ENCODE data around the gene ODF4. TPM values are rescaled to one million over a fixed set of nuclear protein-coding genes. Genes with fewer than 3 reads are reported as not detected.

ODF4 gene
- total RNA-seq, 1 experiment from 2014 or later, result not detected

- POLR2A ChIA-PET, result interaction anchor here (0.6 kb wide), 1 partner anchor 940 kb away, joined by 5 read pairs; no protein-coding TSS in a partner anchor
- Mint-ChIP-seq H3K27me3 (ENCODE audit: low read depth) (peaks cover 10% of the 10 kb centered on the region; the same call in 1 of the 2 replicates), H3K27ac (no peak overlapping the region), H3K36me3 (no peaks in the 10 kb centered on the region), H3K4me1 (peaks cover 9% of the 10 kb centered on the region), H3K9me3 (no peaks in the 10 kb centered on the region), H3K4me3 (no peak overlapping the region)
- DNase-seq (ENCODE audit: low spot score), result no peak
- CTCF ChIA-PET, result interaction anchor here (0.9 to 3.0 kb wide), 4 partner anchors 8 to 354 kb away, joined by 4 to 20 read pairs (median 8); partner anchors contain the start of gene KRABD2
- ATAC-seq, result peak; percentile 23; the same call in 1 of the 2 replicates
- TF ChIP-seq KAT7 (CRISPR knock-in tag; IDR thresholded peaks at IDR 0.05; ENCODE audit: borderline replicate concordance) (no peak), ZMAT4 (CRISPR knock-in tag; IDR thresholded peaks at IDR 0.05) (no peak), ZSCAN18 (CRISPR knock-in tag; IDR thresholded peaks at IDR 0.05) (no peak), E2F1 (CRISPR knock-in tag; IDR thresholded peaks at IDR 0.05) (no peak), NFE2L1 (CRISPR knock-in tag; IDR thresholded peaks at IDR 0.05) (no peak), IRF1 (CRISPR knock-in tag; IDR thresholded peaks at IDR 0.05) (no peak), PRRX2 (CRISPR knock-in tag; IDR thresholded peaks at IDR 0.05) (no peak), FOXP4 (CRISPR knock-in tag; IDR thresholded peaks at IDR 0.05) (no peak), JUN (CRISPR knock-in tag; IDR thresholded peaks at IDR 0.05) (no peak), ESRRA (CRISPR knock-in tag; IDR thresholded peaks at IDR 0.05; ENCODE audit: borderline replicate concordance) (no peak), NR2C2 (CRISPR knock-in tag; IDR thresholded peaks at IDR 0.05) (no peak), PREB (CRISPR knock-in tag; IDR thresholded peaks at IDR 0.05; ENCODE audit: borderline replicate concordance) (no peak), GRHL2 (CRISPR knock-in tag; IDR thresholded peaks at IDR 0.05; ENCODE audit: insufficient replicate concordance, severe bottlenecking) (no peak), RORB (CRISPR knock-in tag; IDR thresholded peaks at IDR 0.05) (no peak), ZNF512 (CRISPR knock-in tag; IDR thresholded peaks at IDR 0.05; ENCODE audit: borderline replicate concordance) (no peak)
Observed at GRCh38 chr17:8391711-8392110, 52.1 kb downstream of the ODF4 start.

GRCh38 chr17:8392274-8392673, 52.6 kb downstream of the ODF4 start:
- no peak for DNase-seq (ENCODE audit: low spot score)
- H3K27me3 Mint-ChIP-seq (ENCODE audit: low read depth), result peaks cover 10% of the 10 kb centered on the region; the same call in 1 of the 2 replicates
- peak; percentile 97 for TF ChIP-seq PRDM15 (CRISPR knock-in tag; IDR thresholded peaks at IDR 0.05)
- no peak for TF ChIP-seq ETV6 (CRISPR knock-in tag; IDR thresholded peaks at IDR 0.05)
- H3K36me3 Mint-ChIP-seq, result no peaks in the 10 kb centered on the region
- H3K9me3 Mint-ChIP-seq, result no peaks in the 10 kb centered on the region
- ChIA-PET POLR2A (no interaction called here), CTCF (interaction anchor here (0.6 to 3.0 kb wide), 4 partner anchors 9 to 354 kb away, joined by 3 to 20 read pairs (median 8); no protein-coding TSS in a partner anchor)
- H3K4me3 Mint-ChIP-seq, result no peak overlapping the region
- H3K27ac Mint-ChIP-seq, result no peak overlapping the region
- peaks cover 8% of the 10 kb centered on the region for H3K4me1 Mint-ChIP-seq
- peak; percentile 20 for ATAC-seq

Data from WTC11 (cell line).